Epithelial cell of esophagus (primary cell): ENCODE data around the gene RAB1B.
A peak's percentile ranks its signal among the peaks of the same experiment; 100 is the strongest.

ENCODE experiments used
- DNase-seq: peaks from one replicate; pipeline ENCODE4 v3.0.0; 2010; ENCODE audit warnings: low read depth
- H3K4me3 ChIP-seq: 2 replicates; pipeline ENCODE4 v1.5.1; 2011; ENCODE audit warnings: mild to moderate bottlenecking, low read length, control low read depth
- CTCF ChIP-seq: IDR thresholded peaks from 2 replicates; pipeline ENCODE4 v1.5.1; 2011; ENCODE audit warnings: low read depth, mild to moderate bottlenecking, low read length, control low read depth, inconsistent platforms; ENCODE audit not compliant: insufficient read depth; ENCODE audit errors: missing control alignments

RAB1B gene

GRCh38 chr11:66278363-66279091 is 10.1 kb downstream of the RAB1B start:
- no peak overlapping the region for H3K4me3 ChIP-seq
- no peak for DNase-seq
- no peak for TF ChIP-seq CTCF

- no peak overlapping the region for H3K4me3 ChIP-seq
- DNase-seq: no peak
- no peak for TF ChIP-seq CTCF
These were observed 10.8 kb downstream of the RAB1B start for GRCh38 chr11:66279092-66279734.

GRCh38 chr11:66280428-66280827 is 12.0 kb downstream of the RAB1B start:
- no peak for DNase-seq
- H3K4me3 ChIP-seq: no peak overlapping the region
- TF ChIP-seq CTCF: no peak

- no peak for DNase-seq
- no peak for TF ChIP-seq CTCF
- H3K4me3 ChIP-seq: no peak overlapping the region
These were observed 12.6 kb downstream of the RAB1B start for GRCh38 chr11:66281001-66281400.

GRCh38 chr11:66281776-66282467 is 13.5 kb downstream of the RAB1B start:
- DNase-seq: no peak
- TF ChIP-seq CTCF: no peak
- no peak overlapping the region for H3K4me3 ChIP-seq

- no peak overlapping the region for H3K4me3 ChIP-seq
- peak; percentile 84 for TF ChIP-seq CTCF
- DNase-seq: peak; percentile 95
These were observed 14.3 kb downstream of the RAB1B start for GRCh38 chr11:66282468-66283455.
